Omental fat pad (tissue), 4 donors: ENCODE data around the gene UBE2V1. TPM values are rescaled to one million over a fixed set of nuclear protein-coding genes. Genes with fewer than 3 reads are reported as not detected.

Experiments used
- ATAC-seq: fragments of 150-250 bp; one replicate; pipeline ENCODE4 v1.9.1; 2016; ENCODE audit warnings: mild to moderate bottlenecking, moderate library complexity; ENCODE audit not compliant: low FRiP score
- DNase-seq: peaks from one replicate; pipeline ENCODE4 v3.0.0-alpha.2; 2019; ENCODE audit warnings: low spot score
- total RNA-seq, 4 donors: library from RNA; depleted of rRNA; stranded (reverse); fragments of >200 nt; gene quantifications; one replicate each; pipeline ENCODE4 v1.1.0, GENCODE V29; 2016
- TF ChIP-seq, protein P1 (sequence below), 3 donors: fragments of 450-650 bp; IDR thresholded peaks; one replicate each; pipeline ENCODE4 v1.5.1; 2016 to 2017; ENCODE audit warnings: antibody characterized with exemption in 3 of 3, mild to moderate bottlenecking in 3 of 3, moderate library complexity in 2 of 3

Gene UBE2V1
- total RNA-seq, 4 donors from 2014 or later, result 63.2 to 100 (median 72.6) TPM

DNA sequence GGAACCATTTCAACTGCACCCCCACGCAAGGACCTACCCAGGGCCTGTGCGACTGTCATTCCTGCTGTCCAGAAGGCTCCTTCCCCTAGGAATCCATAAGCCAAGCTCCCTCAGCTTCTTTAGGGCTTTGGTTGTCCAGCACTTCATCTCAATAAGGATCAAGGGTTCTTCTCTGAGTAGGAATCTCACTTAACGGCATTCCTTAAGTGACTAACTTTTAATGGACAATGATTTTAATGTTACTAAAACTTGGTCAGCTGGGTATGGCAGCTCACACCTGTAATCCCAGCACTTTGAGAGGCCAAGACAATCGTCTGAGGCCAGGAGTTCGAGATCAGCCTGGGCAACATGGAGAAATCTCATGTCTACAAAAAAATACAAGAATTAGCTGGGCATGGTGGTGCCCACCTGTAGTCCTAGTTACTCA, 13.4 kb downstream of the UBE2V1 start:
- ATAC-seq, result no peak
- DNase-seq, result no peak
- TF ChIP-seq, protein P1, sequence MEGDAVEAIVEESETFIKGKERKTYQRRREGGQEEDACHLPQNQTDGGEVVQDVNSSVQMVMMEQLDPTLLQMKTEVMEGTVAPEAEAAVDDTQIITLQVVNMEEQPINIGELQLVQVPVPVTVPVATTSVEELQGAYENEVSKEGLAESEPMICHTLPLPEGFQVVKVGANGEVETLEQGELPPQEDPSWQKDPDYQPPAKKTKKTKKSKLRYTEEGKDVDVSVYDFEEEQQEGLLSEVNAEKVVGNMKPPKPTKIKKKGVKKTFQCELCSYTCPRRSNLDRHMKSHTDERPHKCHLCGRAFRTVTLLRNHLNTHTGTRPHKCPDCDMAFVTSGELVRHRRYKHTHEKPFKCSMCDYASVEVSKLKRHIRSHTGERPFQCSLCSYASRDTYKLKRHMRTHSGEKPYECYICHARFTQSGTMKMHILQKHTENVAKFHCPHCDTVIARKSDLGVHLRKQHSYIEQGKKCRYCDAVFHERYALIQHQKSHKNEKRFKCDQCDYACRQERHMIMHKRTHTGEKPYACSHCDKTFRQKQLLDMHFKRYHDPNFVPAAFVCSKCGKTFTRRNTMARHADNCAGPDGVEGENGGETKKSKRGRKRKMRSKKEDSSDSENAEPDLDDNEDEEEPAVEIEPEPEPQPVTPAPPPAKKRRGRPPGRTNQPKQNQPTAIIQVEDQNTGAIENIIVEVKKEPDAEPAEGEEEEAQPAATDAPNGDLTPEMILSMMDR (IDR thresholded peaks at IDR 0.05), result no peak

DNA sequence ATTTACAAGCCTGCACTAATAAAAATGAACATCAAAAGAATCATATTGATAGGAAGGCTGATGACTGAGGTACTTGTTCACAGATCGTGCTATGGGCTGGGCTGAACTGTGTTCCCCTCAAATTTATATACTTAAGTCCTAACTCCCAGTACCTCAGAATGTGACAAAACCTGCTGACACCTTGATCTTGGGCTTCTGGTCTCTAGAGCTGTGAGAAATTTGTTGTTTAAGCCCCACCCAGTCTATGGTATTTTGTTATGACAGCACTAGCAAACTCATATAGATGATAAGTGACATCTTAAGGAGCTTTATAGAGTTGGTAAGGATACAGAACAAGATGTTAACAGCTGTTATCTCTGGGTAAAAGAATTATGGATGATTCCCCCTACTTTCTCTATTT, 13.8 kb downstream of the UBE2V1 start:
- TF ChIP-seq, protein P1 (IDR thresholded peaks at IDR 0.05), result no peak
- ATAC-seq (no peak), DNase-seq (no peak)

DNA sequence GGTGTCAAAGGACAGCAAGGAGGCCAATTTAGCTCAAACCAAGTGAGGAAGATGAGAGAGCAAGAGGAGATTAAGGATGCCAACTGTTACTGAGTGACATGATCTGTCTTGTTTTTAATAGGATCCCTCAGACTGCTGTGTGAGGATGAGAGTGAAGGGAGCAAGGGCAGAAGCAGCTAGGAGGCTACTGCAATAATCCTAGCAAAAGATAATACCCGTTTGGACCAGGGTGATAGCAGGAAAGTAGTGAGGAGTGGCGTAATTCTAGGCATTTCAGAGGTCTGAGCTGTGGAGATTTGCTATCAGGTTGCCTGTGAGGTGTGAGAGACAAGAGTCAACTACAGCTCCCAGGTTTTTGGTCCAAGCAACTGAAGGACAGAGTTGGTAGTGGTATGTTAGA, 14.7 kb downstream of the UBE2V1 start:
- no peak for DNase-seq
- TF ChIP-seq, protein P1 (IDR thresholded peaks at IDR 0.05), result no peak
- no peak for ATAC-seq

DNA sequence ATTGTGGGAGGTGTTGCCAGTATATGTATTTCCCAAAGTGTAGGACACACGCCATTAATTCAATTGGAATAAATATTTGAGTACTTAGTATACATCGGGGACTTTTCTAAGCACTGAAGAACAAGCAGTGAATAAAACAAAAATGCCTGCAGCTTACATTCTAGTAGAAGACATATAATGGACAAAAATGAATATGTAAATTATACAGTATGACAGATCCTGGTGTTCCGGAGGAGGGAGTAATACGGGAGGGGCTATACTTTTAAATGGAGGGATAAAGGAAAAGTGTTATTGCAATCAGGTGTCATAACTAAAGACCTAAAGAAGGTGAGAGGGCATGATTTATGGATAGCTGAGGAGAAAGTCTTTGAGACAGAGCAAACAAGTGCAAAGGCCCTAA, 15.1 kb downstream of the UBE2V1 start:
- TF ChIP-seq, protein P1 (IDR thresholded peaks at IDR 0.05), result no peak
- no peak for ATAC-seq
- DNase-seq, result no peak

DNA sequence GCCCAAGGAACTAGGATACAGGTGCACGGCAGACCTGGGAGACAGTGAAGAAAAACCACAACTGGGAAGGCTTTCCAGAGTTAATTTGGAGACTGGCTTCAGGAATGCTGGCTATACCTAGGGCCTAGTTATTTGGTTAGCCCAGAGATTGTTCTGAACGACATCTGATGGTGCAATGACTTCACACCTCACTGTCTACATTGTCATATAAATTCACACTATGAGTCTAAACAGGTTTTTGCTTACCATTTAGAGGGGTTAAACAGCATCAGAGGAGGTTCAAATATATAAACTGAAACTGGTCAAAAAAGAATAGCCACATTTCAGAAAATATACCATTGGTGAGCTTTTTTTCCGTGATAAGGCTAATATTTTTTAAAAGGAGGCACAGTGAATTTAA, 16.7 kb downstream of the UBE2V1 start:
- no peak for ATAC-seq
- TF ChIP-seq, protein P1 (IDR thresholded peaks at IDR 0.05), result no peak
- no peak for DNase-seq

DNA sequence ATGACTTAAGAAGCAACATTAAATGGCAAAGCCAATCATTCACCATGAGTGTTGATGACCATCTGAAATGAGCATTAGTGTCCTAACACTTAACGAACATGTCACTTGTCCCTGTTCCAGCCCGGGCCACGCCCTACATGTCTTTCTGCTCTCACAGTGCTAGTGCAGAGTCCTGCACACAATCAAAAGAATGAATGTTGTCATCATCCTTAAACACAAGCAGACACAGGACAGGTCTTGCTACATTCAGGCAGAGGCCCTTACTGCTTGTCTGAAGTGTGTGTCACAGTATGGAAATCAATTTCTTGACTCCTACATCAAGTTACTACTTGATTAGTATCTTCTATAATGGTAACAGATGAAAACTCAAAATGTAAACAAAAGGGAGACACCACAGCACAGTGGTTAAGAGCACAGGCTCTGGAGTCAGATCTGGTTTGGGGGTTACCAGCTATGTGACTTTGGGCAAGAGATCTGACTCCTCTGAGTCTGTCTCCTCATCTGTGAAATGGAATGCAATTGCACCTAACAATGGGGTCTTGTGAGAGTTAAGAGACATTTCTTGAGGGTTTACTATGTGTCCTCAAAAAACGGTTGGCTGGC, 17.4 kb downstream of the UBE2V1 start:
- TF ChIP-seq, protein P1 (IDR thresholded peaks at IDR 0.05), result no peak
- no peak for ATAC-seq
- no peak for DNase-seq

DNA sequence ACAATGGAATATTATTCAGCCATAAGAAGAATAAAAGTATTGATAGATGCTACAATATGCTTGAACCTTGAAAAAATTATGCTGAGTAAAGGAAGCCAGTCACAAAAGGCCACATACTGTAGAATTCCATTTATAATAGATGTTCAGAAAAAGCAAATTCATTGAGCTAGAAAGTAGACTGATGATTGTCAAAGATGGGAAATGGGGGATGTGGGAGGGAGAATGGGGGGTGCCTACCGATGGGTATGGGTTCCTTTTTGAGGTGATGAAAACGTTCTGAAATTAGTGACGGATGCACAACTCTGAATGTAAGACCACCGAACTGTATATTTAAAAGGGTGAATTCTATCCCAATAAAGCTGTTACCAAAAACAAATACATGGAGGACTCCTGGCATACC, 18.4 kb downstream of the UBE2V1 start:
- TF ChIP-seq, protein P1 (IDR thresholded peaks at IDR 0.05), result no peak
- ATAC-seq, result no peak
- DNase-seq, result no peak
